HG03520 (cell line): ENCODE results near the gene CDC7.

Source experiments
- ATAC-seq: cut with Tn5 transposase; IDR thresholded peaks from one replicate; pipeline ENCODE4 v1.9.1; 2021; ENCODE audit warnings: mild to moderate bottlenecking, moderate library complexity; ENCODE audit not compliant: unreplicated experiment

The CDC7 gene

DNA sequence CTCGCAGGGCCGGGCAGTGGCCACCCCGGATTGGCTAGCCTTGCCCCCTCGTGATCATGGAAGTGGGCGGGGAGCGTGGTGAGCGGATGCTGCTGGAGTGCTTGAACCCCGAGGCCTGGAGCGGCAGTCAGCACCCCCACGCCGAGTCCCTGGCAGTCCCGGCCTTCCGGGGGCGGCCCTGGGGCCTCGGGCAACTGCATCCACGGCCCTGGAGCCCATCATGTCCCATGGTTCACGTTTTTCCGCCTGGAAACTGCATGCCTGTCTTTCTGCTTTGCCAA, 45.6 kb downstream of the CDC7 start:
- no peak for ATAC-seq

DNA sequence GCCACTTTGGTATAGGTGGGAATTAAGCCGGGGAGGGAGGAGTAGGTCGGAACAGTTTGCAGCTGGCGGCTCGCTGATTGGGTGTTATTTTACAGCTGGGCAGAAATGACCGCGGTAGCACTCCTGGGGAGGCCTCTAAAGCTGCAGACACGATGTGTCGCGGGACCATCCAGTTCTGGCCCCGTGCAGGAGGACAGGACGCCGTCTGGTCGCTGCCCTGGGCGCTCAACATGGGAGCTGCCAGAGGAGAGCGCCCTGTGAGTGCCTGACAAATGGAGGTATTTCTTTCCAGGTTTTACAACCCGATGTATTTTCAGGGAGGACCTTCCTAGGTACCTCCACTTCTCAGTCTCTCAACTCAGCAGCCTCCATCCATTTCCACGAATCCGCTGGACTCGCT, 46.2 kb downstream of the CDC7 start:
- ATAC-seq: no peak

DNA sequence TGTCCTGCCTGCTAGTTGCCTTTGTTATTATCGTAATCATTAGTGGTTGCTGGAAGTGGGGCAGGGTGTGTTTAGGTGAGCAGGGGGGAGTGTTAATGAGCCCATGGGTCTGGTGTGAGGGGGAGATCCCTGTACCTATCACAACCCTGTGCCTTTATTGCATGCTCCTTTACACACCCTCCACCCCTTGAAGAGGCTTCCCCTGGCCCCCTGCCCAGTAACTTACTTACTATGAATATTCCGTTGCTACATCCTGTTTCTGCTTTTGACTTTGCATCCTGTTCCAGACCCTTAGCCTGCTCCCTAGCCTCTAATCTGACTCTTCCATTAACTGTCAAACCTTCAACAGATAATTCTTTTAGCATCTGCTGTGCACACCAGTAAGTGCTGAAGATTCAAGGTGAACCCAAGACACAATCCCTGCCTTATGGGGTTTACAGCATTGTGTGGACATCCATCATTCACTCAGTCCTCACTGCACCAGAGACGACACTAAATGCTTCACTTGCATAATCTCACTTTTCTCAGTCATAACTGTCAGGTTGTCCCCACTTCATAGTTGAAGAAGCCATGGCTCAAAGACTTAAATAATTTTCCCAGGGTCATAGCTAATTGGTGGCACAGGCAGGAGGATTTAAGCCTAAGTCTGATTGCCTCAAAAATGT, 47.9 kb downstream of the CDC7 start:
- no peak for ATAC-seq

DNA sequence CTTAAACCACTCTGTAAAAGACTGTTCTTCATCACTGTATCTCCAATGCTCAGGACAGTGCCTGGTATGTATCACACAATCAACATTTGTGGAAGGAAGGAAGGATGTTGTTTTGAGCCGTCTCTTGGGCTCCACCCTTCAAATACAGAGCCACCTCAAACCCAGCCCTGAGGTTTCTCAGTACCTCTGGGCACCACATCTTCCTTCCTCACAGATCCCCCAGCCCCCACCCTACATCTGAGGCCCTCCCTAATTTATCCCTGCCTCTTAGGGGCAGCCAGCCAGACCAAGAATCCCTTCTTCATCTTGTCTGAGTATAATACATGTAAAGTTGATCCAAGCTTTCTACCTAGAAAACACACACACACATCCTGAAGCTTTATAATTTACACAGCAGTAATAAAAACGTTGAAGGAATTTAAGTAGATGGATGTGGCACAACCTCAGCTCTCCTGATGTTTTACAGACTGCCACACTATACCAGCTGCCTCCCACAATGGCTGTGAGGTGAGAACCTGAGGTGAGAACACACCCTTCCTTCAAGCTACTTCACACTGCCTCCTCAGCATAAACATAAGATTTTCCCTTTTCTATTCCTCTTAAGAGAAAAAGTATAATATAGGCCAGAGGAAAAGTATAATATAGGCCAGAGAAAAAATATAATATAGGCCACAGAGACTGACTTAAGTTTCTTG, 48.5 kb downstream of the CDC7 start:
- no peak for ATAC-seq

DNA sequence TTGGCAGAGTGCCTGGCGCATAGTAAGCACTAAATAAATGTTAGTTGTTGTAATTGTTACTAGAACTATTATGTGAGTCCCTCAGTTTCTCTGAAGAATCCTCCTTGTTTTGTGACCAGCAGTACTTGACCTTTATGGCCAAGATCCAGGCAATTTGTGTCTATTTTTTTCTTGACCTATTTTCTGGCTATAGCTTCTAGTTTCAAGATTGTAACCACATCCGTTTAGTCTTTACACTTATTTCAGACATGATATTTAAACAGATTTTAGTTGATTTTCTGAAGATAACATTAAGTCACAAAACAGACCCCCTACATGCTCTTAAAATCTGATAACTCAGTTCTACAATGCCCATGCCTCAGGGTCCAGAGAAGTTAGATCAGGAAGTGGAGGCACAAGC, 50.3 kb downstream of the CDC7 start:
- ATAC-seq: no peak

DNA sequence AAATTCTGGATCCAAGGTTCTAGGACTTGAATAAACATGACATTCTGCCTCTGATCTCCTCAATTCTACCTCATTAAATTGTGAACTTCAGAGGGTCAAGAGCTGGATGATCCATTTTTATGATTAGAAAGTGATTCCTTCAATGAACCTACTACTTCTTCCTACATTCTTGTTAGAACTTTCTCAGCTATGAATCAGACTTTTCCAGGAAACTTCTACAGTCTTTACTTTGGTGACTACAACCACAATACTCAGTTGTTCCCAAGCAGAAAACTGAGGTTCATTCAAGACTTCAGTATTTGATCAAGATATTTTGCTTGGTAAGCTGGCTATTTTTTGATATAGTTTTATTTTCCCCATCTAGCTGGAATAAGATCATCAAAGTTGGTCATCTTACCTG, 51.4 kb downstream of the CDC7 start:
- no peak for ATAC-seq

DNA sequence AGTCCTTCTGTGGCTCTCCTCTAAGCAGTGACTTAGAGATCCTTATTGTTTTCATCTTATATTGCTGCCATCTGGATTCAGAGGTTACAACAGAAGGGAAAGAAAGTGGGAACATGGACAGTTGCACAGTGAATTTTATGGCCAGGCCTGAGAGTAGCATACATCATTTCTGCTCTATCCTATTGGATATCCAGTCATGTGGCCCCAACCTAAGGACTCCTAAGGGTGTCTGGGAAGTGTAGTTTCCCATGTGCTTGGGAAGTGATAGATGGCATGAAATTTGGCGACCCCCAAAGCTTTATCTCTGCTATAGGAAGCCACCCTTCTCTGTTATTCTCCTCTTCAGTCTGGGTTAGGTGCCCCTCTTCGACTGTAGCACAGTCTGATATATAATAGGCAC, 51.9 kb downstream of the CDC7 start:
- no peak for ATAC-seq

DNA sequence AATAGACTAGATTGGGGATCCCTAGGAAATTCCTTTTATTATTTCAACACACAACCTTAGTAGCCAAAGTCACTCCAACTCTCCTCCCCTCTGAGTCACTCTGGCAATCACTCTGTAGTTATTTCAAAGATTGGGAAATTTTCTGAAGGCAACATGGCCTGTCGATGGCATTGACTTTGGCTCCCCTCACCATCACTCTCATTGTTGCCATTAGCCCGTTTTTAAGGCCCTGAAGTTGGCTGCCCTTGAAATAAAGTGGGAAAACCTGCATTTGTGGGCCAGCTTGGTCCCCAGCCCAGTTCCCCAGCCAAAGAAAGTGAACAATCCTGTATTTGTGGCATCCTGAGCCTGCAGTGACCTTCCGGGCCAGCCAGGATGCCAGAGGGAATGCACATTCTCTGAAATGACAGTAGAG, 52.5 kb downstream of the CDC7 start:
- ATAC-seq: no peak

DNA sequence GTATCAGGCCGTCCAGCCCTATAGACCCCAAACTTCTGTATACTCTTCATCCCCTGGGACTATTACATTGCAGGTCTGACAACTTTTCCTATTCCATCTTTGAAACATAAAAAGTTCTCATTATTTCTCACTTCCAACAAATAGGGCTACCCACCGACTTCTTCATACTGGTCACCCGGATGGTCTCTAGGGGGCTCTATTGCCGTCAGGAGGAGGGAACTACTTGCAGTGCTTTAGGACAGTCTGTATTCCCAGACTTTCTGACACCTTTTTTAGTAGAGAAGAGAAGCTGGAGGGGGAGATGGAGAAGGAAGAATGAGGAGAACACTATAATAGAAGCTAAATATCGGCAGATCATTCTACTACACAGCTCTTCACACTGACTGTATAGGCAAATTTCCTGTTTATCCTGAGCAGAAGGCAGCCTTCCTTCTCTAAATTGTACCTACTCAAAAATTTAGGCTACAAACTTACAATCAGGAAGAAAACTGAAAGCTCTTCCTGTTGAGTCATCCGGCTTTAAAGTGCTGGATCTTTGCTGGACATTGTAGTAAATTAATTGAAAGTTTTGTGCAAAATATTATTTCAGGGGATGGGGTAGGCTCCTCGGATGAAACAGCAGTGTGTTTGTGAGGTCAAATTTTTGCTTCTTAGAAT, 54.6 kb downstream of the CDC7 start:
- ATAC-seq: no peak

DNA sequence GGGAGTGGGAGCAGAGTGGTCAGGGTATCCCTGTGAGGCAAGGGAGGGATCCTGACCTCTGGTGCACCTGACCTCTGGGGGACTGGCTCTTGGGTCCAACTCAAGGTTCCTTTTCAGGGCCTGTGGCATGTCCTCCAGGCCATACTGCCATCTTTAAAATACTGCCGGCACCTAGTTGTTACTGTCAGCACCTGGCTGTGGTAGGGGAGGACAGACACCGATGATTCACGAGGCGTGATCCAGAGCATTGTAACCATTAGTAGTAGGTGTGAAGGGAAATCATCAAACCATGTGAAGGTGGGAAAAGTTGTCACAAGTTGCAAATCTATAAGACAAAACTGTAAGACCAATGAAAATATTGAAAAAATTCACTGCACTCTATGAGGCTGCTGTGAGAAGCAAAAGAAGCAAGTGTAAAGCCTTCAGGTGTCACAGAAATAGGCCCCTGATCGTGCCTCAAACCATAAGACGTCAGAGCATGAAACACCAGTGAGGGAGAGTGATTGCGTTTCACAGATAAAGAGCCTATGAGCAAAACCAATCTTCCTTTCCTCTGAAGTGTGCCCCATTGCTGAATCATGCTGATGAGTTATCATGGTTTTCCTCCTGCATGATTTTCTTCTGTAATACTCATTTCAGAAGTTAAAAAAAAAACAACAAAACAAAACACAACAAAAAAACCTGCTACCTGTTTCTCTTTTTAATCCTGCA, 55.3 kb downstream of the CDC7 start:
- ATAC-seq: peak; percentile 70

DNA sequence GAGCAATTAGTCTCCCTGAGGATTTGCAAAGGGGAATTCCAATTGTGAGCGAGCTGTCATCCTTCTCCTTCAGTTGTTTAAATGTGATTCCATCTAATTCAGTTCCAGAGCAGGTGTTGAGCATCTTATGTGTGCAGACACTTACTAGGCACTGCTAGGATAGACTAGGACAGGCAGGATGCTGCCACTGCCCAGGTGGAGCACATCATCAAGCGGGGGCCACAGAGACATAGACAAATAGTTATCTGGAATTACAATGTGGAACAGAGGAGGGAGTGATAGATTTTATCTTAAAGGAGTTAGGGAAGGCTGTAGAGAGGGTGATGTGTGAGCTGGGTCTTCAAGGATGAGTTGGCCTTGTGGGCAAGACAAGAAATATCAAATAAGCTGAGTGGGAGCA, 55.9 kb downstream of the CDC7 start:
- ATAC-seq: no peak

DNA sequence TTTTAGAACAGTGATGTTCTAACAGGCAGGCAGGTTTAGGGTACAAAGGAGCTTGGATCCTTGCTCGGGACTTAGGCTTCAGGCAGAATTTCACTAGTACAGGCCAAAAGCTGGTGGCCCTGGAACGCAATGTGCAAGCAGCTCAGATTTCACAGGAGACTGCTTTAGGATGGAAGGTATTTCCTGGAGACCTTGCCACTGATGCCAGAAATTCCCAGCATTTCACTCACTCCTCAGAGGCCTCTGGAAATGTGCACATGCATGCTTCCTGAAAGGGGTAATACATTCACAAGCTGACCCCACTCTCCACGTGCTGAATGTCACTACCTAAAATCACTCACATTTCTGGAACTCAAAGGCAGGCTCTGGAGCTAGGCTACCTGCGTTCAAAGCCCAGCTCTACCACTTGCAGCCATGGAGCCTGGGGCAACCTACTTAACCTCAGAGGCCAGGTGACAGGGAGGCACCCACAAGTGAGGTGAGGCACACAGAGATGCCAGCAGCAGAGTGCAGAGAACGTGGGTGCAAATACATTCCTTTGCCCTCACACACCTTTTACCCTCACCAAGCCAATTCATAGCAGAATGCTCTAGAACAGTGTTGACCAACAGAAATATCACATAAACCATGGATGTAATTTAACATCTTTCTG, 56.5 kb downstream of the CDC7 start:
- no peak for ATAC-seq

DNA sequence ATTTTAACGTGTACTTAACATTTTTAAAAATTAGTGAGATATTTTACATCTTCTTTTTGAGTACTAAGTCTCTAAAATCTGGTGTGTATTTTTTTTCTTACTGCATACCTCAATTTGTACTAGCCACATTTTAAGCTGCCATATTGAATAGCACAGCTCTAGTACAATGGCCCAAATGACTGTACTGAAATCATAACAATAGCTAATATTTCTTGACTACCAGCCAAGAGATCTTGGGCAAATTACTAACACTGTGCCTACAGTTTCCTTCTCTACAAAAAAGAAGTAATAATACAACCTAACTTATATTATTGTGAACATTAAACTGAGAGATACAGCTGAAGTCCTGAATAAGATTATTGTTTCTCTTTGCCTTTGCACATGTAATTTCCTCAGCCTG, 57.2 kb downstream of the CDC7 start:
- ATAC-seq: no peak

DNA sequence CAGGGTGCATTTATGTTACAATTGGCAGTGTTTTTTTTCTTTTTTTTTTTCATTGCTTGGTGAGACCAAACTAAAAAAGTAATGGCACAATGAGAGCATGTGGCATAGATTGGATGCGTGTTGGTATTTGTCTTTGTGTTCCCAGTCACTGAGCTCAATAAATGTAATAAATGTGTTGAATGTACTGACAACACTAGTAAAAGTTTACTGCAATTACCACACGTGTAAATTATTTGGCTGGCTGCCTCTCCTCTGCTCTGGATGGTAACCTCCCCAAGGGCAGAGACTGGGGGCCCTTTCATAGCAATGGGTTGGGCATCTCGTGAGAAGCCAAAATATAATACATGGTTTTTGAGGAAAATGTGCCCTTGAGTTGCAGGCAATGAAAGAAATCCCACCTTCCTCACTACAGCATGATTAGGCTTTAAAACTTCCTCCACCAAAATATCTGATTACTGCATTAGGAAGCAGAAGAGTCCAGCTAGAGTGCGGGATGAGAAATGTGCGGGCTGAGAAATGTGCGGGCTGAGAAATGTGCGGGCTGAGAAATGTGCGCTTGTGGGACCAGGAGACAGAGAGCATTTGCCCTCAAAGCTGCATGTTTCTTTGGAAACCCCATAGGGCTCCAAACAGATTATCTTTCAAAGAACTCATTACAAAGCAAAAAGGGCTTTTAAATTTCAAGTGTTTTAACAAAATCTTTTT, 58.5 kb downstream of the CDC7 start:
- no peak for ATAC-seq

DNA sequence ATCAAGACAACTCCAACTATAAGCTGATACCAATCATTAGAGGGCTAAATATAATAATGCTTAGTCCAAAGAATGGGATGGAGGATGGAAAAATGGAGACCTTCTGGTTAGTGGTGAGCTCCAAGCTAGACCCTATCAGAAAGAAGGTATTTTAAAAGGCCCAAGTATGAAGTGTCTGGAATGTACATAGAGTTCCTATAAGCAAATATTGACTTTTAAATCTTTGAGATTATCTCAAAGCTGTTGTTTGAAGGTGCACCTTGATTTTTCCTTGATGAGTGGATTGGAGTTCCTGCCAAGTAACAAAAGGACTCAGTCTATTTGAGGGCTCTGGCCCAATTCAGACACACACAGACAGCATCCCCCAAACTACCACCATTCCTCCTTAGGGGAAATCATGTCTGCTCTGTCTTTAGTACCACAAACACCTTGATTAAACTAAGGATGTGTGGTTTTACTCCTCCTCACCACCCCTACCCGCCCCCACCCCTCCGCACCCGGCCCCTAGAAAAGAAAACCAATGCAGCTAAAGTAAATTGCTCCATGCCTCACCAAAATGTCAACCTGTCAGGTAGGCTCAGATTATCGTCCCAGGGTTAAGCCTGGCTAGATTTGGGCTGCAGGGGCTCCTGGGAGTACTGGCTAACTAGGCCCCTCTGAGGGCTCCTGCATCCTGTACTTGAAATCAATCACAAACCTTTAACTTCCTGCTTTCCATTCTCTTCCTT, 59.4 kb downstream of the CDC7 start:
- no peak for ATAC-seq

DNA sequence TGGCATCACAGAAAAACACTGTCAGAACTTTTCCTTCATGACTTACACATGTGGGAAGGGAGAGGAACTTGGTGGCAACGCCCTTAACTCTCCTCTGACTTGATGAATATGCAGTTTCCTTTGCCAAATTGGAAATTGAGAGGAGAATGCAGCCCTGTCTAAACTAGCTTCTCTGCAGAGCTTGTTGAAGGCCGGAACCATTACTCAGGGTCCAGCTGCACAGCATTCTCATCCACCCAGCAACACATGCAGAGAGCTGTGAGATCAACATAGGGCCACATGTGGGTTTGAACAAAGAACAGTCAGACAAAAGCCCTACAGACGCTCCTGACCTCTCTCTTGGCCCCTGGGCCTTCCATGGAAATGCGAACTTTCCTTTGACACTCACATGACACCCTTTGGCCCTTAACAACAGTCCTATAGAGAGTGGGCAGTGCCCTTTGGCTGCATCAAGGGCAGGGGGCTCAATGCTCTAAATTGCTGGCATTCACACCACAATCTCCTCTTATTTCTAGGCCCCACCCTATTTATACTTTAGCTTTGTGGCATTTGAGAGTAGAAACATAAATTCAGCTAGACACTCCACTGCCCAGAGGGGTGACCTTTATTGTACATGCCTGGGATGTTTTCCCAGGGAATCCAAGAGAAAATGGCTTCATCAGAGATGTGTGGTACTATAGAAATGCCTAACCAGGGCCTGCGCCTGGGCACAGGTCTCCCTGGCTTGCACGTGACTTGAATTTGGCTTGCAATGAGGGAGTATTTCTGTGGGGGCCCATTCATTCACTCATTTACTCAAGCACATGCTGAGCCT, 64.4 kb downstream of the CDC7 start:
- no peak for ATAC-seq

DNA sequence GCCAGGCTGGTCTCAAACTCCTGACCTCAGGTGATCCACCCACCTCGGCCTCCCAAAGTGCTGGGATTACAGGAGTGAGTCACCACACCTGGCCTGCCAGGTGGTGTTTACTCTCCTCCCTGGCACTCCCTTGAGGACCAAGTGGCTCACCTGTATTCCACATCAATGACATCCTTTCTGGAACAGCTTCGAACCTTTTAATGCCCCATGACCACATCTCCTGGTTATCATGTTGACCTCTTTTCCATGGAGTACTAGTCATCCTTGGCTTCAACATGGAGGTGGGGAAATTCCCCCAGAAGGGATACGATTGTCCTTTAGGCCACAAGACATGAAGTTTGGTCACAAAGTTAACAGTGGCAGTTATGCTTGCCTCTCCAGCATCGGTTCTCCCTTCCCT, 66.9 kb downstream of the CDC7 start:
- ATAC-seq: no peak

DNA sequence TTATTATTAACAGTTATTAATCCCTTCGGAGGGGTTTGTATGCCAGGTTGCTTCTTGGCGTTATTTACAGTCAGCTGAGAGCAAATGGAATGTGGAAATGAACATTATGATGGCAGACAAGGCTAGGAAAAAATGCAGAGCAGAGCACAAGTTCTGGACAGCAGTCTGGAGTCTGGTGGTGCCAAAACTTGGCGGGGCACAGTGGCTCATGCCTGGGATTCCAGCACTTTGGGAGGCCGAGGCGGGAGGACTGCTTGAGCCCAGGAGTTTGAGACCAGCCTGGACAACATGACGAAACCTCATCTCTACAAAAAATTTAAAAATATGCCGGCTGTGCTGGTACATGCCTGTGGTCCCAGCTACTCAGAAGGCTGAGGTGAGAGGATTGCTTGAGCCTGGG, 67.6 kb downstream of the CDC7 start:
- no peak for ATAC-seq

DNA sequence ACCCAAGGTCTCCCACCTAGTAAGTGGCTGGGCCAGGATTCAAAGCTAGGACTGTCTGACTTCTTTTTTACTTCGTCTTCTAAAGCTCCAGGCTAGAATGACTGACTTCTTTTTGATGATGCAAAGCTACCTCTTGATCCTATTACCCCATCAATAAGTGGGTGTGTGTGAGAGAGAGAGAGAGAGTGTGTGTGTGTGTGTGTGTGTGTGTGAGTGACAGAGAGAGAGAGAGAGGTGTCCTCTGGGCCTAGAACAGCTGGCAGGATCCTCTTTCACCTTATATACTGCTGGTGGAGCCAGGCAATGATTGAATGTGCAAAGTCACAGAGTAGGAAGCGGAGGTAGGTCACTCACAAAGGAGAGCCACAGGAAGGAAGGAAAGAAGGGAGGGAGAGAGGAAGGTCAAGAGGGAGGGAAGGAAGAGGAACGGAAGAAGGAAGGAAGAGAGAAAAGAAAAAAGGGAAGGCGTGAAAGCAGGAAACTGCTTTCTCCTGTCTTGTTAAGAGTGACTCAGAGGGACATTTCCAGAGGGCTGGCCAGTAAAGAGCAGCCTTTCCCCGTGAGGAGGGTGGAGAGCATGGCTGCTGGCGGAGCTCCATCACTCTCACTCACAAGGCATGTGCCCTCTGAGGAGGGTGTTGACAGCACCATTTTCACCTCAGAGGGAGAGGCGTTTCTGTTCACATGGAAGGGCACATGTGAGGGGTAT, 68.9 kb downstream of the CDC7 start:
- no peak for ATAC-seq
